HepG2 (cell line): Measurements from ENCODE around the gene IL4I1. TPM values are rescaled to one million over a fixed set of nuclear protein-coding genes. Genes with fewer than 3 reads are reported as not detected.
A peak's percentile ranks its signal among the peaks of the same experiment; 100 is the strongest.

Source experiments
- EZH2 ChIP-seq: conservative IDR thresholded peaks from 2 replicates; pipeline ENCODE4 v1.6.1; 2012; ENCODE audit warnings: mild to moderate bottlenecking, low read depth, low read length, moderate library complexity
- HNRNPLL ChIP-seq: fragments of 200-400 bp; formaldehyde crosslinking; IDR thresholded peaks from 2 replicates; pipeline ENCODE4 v1.6.1; 2017; ENCODE audit warnings: mild to moderate bottlenecking, low read depth, low read length; ENCODE audit not compliant: poor library complexity, severe bottlenecking
- HOXA7 ChIP-seq: sonication (generic); formaldehyde crosslinking; IDR thresholded peaks from 2 replicates; pipeline ENCODE4 v1.8.1; 2022; ENCODE audit warnings: mild to moderate bottlenecking, missing genetic modification reagents, moderate library complexity
- LCORL ChIP-seq, 2 experiments: fragments of 450-650 bp in 1 of 2; sonication (generic) in 1 of 2; formaldehyde crosslinking in 1 of 2; IDR thresholded peaks; 2 replicates each; pipeline versions ENCODE4 v1.5.0 to v1.6.1; 2017 to 2020; ENCODE audit warnings: antibody characterized with exemption in 1 of 2, missing genetic modification reagents in 1 of 2
- MIER3 ChIP-seq: IDR thresholded peaks from 2 replicates; pipeline ENCODE4 v1.6.1; 2016; ENCODE audit warnings: missing compliant biosample characterization, borderline replicate concordance
- SAP130 ChIP-seq: IDR thresholded peaks from 2 replicates; pipeline ENCODE4 v1.6.1; 2016; ENCODE audit warnings: low read depth
- XRCC5 ChIP-seq: fragments of 200-400 bp; formaldehyde crosslinking; optimal IDR thresholded peaks from 2 replicates; pipeline ENCODE3; 2017; ENCODE audit warnings: mild to moderate bottlenecking, low read length
- ZNF335 ChIP-seq: sonication (generic); formaldehyde crosslinking; IDR thresholded peaks from 2 replicates; pipeline ENCODE4 v1.4.0; 2020; ENCODE audit warnings: missing genetic modification reagents
- polyA plus RNA-seq, 8 experiments: library from polyadenylated mRNA; depleted of rRNA in 3 of 8; stranded (reverse) in 7 of 8; unstranded in 1 of 8; fragments of >200 nt; fragmentation: Illumina TruSeq in 4 of 8; extraction: Trizol in 4 of 8; gene quantifications; 2 replicates each; pipeline versions ENCODE4 v1.2.1 to v1.2.3, GENCODE V29; 2011 to 2016; ENCODE audit warnings: low read depth in 4 of 8, missing spikeins in 1 of 8, mixed read lengths in 1 of 8; ENCODE audit not compliant: insufficient read depth in 1 of 8
- total RNA-seq, 5 experiments: library from RNA; depleted of rRNA; stranded (reverse); fragments of >200 nt; fragmentation: Illumina TruSeq; extraction: Trizol; gene quantifications; 2 replicates each; pipeline ENCODE4 v1.2.3, GENCODE V29; 2016; ENCODE audit warnings: low read depth in 1 of 5
- TF ChIP-seq, protein P1 (sequence below): sonication (generic); formaldehyde crosslinking; IDR thresholded peaks from 2 replicates; pipeline ENCODE4 v1.4.0; 2020; ENCODE audit warnings: missing genetic modification reagents, borderline replicate concordance
- TF ChIP-seq, protein P2 (sequence below): sonication (generic); formaldehyde crosslinking; IDR thresholded peaks from 2 replicates; pipeline ENCODE4 v1.4.0; 2020; ENCODE audit warnings: missing genetic modification reagents
- TF ChIP-seq, protein P3 (sequence below): sonication (generic); formaldehyde crosslinking; IDR thresholded peaks from 2 replicates; pipeline ENCODE4 v1.4.0; 2020; ENCODE audit warnings: missing genetic modification reagents

The IL4I1 gene
- total and polyA plus RNA-seq, 2 of the 13 experiments (the other 11 are each of a cell fraction or from before 2014, with no cell fraction given), result not detected

DNA sequence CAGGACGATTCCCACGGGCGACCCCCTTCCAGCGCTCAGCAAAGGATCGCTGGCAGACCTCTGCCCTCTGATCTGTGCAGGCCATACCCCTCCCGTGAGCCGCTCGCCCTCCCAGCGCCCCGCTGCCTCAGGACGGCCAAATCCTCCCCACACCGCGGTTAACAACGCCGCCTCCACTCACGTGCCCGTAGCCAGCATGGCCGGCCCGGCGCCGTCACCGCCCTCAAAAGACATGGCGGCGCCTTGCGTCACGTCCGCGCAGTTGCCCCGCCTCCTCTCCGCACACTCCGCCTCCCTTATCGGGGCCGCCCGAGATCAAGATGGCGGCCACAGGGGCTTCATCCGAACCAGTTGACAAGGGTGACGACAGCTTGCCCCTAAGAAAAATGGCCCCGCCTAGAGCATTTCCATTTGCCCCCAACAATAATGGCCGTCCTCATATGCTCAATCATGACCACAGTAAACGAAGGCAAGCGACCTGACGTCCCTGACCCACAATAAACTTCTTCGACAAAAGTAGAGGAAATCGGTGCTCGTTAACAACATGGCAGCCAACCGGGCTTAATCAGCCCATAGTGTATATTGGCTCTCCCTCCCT is 20.2 kb downstream of the IL4I1 start (continued):
- TF ChIP-seq, protein P1, sequence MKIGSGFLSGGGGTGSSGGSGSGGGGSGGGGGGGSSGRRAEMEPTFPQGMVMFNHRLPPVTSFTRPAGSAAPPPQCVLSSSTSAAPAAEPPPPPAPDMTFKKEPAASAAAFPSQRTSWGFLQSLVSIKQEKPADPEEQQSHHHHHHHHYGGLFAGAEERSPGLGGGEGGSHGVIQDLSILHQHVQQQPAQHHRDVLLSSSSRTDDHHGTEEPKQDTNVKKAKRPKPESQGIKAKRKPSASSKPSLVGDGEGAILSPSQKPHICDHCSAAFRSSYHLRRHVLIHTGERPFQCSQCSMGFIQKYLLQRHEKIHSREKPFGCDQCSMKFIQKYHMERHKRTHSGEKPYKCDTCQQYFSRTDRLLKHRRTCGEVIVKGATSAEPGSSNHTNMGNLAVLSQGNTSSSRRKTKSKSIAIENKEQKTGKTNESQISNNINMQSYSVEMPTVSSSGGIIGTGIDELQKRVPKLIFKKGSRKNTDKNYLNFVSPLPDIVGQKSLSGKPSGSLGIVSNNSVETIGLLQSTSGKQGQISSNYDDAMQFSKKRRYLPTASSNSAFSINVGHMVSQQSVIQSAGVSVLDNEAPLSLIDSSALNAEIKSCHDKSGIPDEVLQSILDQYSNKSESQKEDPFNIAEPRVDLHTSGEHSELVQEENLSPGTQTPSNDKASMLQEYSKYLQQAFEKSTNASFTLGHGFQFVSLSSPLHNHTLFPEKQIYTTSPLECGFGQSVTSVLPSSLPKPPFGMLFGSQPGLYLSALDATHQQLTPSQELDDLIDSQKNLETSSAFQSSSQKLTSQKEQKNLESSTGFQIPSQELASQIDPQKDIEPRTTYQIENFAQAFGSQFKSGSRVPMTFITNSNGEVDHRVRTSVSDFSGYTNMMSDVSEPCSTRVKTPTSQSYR (CRISPR knock-in tag), result no peak
- TF ChIP-seq SAP130 (CRISPR knock-in tag) (peak; percentile 74), MIER3 (CRISPR knock-in tag) (peak; percentile 63; the same call in 1 of the 2 replicates), HNRNPLL (peak; percentile 86), LCORL (IDR thresholded peaks at IDR 0.05) (no peak), LCORL (CRISPR knock-in tag; IDR thresholded peaks at IDR 0.05) (no peak; the same call in 1 of the 2 replicates), ZNF335 (CRISPR knock-in tag) (no peak), EZH2 (no peak), XRCC5 (no peak), HOXA7 (CRISPR knock-in tag) (no peak)
- TF ChIP-seq, protein P2, sequence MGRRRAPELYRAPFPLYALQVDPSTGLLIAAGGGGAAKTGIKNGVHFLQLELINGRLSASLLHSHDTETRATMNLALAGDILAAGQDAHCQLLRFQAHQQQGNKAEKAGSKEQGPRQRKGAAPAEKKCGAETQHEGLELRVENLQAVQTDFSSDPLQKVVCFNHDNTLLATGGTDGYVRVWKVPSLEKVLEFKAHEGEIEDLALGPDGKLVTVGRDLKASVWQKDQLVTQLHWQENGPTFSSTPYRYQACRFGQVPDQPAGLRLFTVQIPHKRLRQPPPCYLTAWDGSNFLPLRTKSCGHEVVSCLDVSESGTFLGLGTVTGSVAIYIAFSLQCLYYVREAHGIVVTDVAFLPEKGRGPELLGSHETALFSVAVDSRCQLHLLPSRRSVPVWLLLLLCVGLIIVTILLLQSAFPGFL (CRISPR knock-in tag), result no peak
- TF ChIP-seq, protein P3, sequence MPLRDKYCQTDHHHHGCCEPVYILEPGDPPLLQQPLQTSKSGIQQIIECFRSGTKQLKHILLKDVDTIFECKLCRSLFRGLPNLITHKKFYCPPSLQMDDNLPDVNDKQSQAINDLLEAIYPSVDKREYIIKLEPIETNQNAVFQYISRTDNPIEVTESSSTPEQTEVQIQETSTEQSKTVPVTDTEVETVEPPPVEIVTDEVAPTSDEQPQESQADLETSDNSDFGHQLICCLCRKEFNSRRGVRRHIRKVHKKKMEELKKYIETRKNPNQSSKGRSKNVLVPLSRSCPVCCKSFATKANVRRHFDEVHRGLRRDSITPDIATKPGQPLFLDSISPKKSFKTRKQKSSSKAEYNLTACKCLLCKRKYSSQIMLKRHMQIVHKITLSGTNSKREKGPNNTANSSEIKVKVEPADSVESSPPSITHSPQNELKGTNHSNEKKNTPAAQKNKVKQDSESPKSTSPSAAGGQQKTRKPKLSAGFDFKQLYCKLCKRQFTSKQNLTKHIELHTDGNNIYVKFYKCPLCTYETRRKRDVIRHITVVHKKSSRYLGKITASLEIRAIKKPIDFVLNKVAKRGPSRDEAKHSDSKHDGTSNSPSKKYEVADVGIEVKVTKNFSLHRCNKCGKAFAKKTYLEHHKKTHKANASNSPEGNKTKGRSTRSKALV (CRISPR knock-in tag), result 0 out of 2 replicates have a peak, but pooled peaks have one; percentile 9
